WTC11 (cell line): ENCODE results near the gene UBC. TPM values are rescaled to one million over a fixed set of nuclear protein-coding genes. Genes with fewer than 3 reads are reported as not detected.
A peak's percentile ranks its signal among the peaks of the same experiment; 100 is the strongest.

Source experiments
- ATAC-seq: fragments of 200-7000 bp; cut with Tn5 transposase; 2 replicates; pipeline ENCODE4 v1.10.0; 2021; ENCODE audit warnings: mild to moderate bottlenecking, moderate library complexity
- CTCF ChIA-PET: fragments of 300-600 bp; sonication (Branson Sonifier 250); formaldehyde crosslinking; loops from one replicate; lab custom pipeline; 2021; ENCODE audit warnings: antibody characterized with exemption; lab: Charles Lee
- POLR2A ChIA-PET: fragments of 350-600 bp; sonication (Branson Sonifier 250); formaldehyde crosslinking; loops from one replicate; lab custom pipeline; 2021; ENCODE audit warnings: antibody characterized with exemption; lab: Charles Lee
- DNase-seq: peaks from one replicate; pipeline ENCODE4 v3.0.0; 2021; ENCODE audit warnings: low spot score
- H3K27ac Mint-ChIP-seq: 2 replicates; pipeline ENCODE4 v1.8.0; 2021; ENCODE audit warnings: mixed read lengths
- H3K27me3 Mint-ChIP-seq: 2 replicates; pipeline ENCODE4 v1.8.0; 2021; ENCODE audit warnings: low read depth, mild to moderate bottlenecking, moderate library complexity, mixed read lengths
- H3K36me3 Mint-ChIP-seq: 2 replicates; pipeline ENCODE4 v1.8.0; 2021; ENCODE audit warnings: mixed read lengths
- H3K4me1 Mint-ChIP-seq: 2 replicates; pipeline ENCODE4 v1.8.0; 2022; ENCODE audit warnings: mixed read lengths
- H3K4me3 Mint-ChIP-seq: 2 replicates; pipeline ENCODE4 v1.8.0; 2021; ENCODE audit warnings: mild to moderate bottlenecking, moderate library complexity, mixed read lengths
- H3K9me3 Mint-ChIP-seq: 2 replicates; pipeline ENCODE4 v1.8.0; 2021; ENCODE audit warnings: mixed read lengths
- CREM ChIP-seq: sonication (generic); formaldehyde crosslinking; IDR thresholded peaks from 2 replicates; pipeline ENCODE4 v1.8.1; 2022; ENCODE audit warnings: mild to moderate bottlenecking, missing genetic modification reagents, moderate library complexity
- ETV6 ChIP-seq: sonication (generic); formaldehyde crosslinking; IDR thresholded peaks from 2 replicates; pipeline ENCODE4 v1.8.1; 2022; ENCODE audit warnings: mild to moderate bottlenecking, missing genetic modification reagents
- FOXJ3 ChIP-seq: sonication (generic); formaldehyde crosslinking; IDR thresholded peaks from 2 replicates; pipeline ENCODE4 v1.9.0; 2021; ENCODE audit warnings: missing genetic modification reagents, mild to moderate bottlenecking, borderline replicate concordance
- FOXP1 ChIP-seq: sonication (generic); formaldehyde crosslinking; IDR thresholded peaks from 2 replicates; pipeline ENCODE4 v1.8.0; 2022; ENCODE audit warnings: missing genetic modification reagents, mild to moderate bottlenecking, moderate library complexity, borderline replicate concordance
- IRF2 ChIP-seq: sonication (generic); formaldehyde crosslinking; IDR thresholded peaks from 2 replicates; pipeline ENCODE4 v1.8.0; 2022; ENCODE audit warnings: low read depth, missing genetic modification reagents, borderline replicate concordance
- NFATC4 ChIP-seq: fragments of 250-450 bp; sonication (Bioruptor Pico); IDR thresholded peaks from 2 replicates; pipeline ENCODE4 v1.9.0; 2021; ENCODE audit warnings: mild to moderate bottlenecking
- NFE2L1 ChIP-seq: sonication (generic); formaldehyde crosslinking; IDR thresholded peaks from 2 replicates; pipeline ENCODE4 v1.8.1; 2023; ENCODE audit warnings: missing genetic modification reagents
- NR3C1 ChIP-seq: sonication (generic); formaldehyde crosslinking; conservative IDR thresholded peaks from 2 replicates; pipeline ENCODE4 v1.8.1; 2023; ENCODE audit warnings: low read depth, mild to moderate bottlenecking, missing genetic modification reagents
- PRRX2 ChIP-seq: fragments of 250-450 bp; sonication (Bioruptor Pico); IDR thresholded peaks from 2 replicates; pipeline ENCODE4 v1.8.0; 2021; ENCODE audit warnings: mild to moderate bottlenecking
- SMAD4 ChIP-seq: sonication (generic); formaldehyde crosslinking; IDR thresholded peaks from 2 replicates; pipeline ENCODE4 v1.8.0; 2022; ENCODE audit warnings: mild to moderate bottlenecking, missing genetic modification reagents
- SOX15 ChIP-seq: fragments of 250-450 bp; sonication (Bioruptor Pico); IDR thresholded peaks from 2 replicates; pipeline ENCODE4 v1.9.0; 2021; ENCODE audit warnings: mild to moderate bottlenecking
- TCF7 ChIP-seq: sonication (generic); formaldehyde crosslinking; IDR thresholded peaks from 2 replicates; pipeline ENCODE4 v1.8.0; 2022; ENCODE audit warnings: mild to moderate bottlenecking, low read depth, missing genetic modification reagents, moderate library complexity
- ZNF219 ChIP-seq: sonication (generic); formaldehyde crosslinking; IDR thresholded peaks from 2 replicates; pipeline ENCODE4 v1.8.0; 2023; ENCODE audit warnings: missing genetic modification reagents, mild to moderate bottlenecking, borderline replicate concordance
- ZNF232 ChIP-seq: sonication (generic); formaldehyde crosslinking; IDR thresholded peaks from 2 replicates; pipeline ENCODE4 v1.8.0; 2022; ENCODE audit warnings: mild to moderate bottlenecking, missing genetic modification reagents
- ZNF671 ChIP-seq: fragments of 250-450 bp; sonication (Bioruptor Pico); IDR thresholded peaks from 2 replicates; pipeline ENCODE4 v1.8.0; 2021; ENCODE audit warnings: mild to moderate bottlenecking
- total RNA-seq: library from RNA; stranded (reverse); gene quantifications from 3 replicates; pipeline ENCODE4 v1.2.3, GENCODE V29; 2021
- TF ChIP-seq, protein P1 (sequence below): sonication (generic); formaldehyde crosslinking; IDR thresholded peaks from 2 replicates; pipeline ENCODE4 v1.8.1; 2022; ENCODE audit warnings: mild to moderate bottlenecking, moderate library complexity, missing genetic modification reagents
- TF ChIP-seq, protein P2 (sequence below): sonication (generic); formaldehyde crosslinking; IDR thresholded peaks from 2 replicates; pipeline ENCODE4 v1.8.0; 2022; ENCODE audit warnings: mild to moderate bottlenecking, missing genetic modification reagents
- TF ChIP-seq, protein P3 (sequence below): sonication (generic); formaldehyde crosslinking; IDR thresholded peaks from 2 replicates; pipeline ENCODE4 v1.8.1; 2022; ENCODE audit warnings: missing genetic modification reagents, borderline replicate concordance
- TF ChIP-seq, protein P4 (sequence below): sonication (generic); formaldehyde crosslinking; IDR thresholded peaks from 2 replicates; pipeline ENCODE4 v1.8.1; 2022; ENCODE audit warnings: mild to moderate bottlenecking, missing genetic modification reagents, moderate library complexity, borderline replicate concordance
- TF ChIP-seq, protein P5 (sequence below): sonication (generic); formaldehyde crosslinking; IDR thresholded peaks from 2 replicates; pipeline ENCODE4 v1.8.0; 2022; ENCODE audit warnings: mild to moderate bottlenecking, missing genetic modification reagents
- TF ChIP-seq, protein P6 (sequence below): sonication (generic); formaldehyde crosslinking; IDR thresholded peaks from 2 replicates; pipeline ENCODE4 v1.8.1; 2022; ENCODE audit warnings: low read depth, mild to moderate bottlenecking, moderate library complexity, missing genetic modification reagents, borderline replicate concordance
- TF ChIP-seq, protein P7 (sequence below): sonication (generic); formaldehyde crosslinking; conservative IDR thresholded peaks from 2 replicates; pipeline ENCODE4 v1.8.1; 2023; ENCODE audit warnings: mild to moderate bottlenecking, low read depth, missing genetic modification reagents, moderate library complexity
- TF ChIP-seq, protein P8 (sequence below): sonication (generic); formaldehyde crosslinking; IDR thresholded peaks from 2 replicates; pipeline ENCODE4 v1.8.1; 2023; ENCODE audit warnings: mild to moderate bottlenecking, moderate library complexity, missing genetic modification reagents

UBC gene
- total RNA-seq, 1 experiment from 2014 or later = 530 TPM

DNA sequence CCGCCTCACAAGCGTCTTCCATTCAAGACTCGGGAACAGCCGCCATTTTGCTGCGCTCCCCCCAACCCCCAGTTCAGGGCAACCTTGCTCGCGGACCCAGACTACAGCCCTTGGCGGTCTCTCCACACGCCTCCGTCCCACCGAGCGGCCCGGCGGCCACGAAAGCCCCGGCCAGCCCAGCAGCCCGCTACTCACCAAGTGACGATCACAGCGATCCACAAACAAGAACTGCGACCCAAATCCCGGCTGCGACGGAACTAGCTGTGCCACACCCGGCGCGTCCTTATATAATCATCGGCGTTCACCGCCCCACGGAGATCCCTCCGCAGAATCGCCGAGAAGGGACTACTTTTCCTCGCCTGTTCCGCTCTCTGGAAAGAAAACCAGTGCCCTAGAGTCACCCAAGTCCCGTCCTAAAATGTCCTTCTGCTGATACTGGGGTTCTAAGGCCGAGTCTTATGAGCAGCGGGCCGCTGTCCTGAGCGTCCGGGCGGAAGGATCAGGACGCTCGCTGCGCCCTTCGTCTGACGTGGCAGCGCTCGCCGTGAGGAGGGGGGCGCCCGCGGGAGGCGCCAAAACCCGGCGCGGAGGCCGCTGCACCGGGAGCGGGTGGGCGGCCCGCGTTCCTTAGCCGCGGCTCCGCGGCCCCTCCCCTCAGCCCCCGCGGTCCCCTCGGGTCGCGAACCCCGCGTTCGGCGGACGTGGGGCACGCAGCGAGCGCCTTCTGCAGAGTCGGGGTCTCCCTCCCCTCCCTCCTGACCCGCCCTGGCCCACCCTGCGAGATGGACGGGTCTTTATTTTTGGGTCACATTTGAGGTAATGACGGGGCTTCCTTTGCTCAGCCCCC lies at the start of gene UBC (continued):
- no peak for TF ChIP-seq SOX15 (CRISPR knock-in tag)
- peak; percentile 92 for TF ChIP-seq CREM (CRISPR knock-in tag)
- TF ChIP-seq, protein P1, sequence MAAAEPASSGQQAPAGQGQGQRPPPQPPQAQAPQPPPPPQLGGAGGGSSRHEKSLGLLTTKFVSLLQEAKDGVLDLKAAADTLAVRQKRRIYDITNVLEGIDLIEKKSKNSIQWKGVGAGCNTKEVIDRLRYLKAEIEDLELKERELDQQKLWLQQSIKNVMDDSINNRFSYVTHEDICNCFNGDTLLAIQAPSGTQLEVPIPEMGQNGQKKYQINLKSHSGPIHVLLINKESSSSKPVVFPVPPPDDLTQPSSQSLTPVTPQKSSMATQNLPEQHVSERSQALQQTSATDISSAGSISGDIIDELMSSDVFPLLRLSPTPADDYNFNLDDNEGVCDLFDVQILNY (CRISPR knock-in tag) = peak; percentile 98; the same call in 1 of the 2 replicates
- TF ChIP-seq NR3C1 = no peak; the same call in 1 of the 2 replicates
- TF ChIP-seq, protein P2, sequence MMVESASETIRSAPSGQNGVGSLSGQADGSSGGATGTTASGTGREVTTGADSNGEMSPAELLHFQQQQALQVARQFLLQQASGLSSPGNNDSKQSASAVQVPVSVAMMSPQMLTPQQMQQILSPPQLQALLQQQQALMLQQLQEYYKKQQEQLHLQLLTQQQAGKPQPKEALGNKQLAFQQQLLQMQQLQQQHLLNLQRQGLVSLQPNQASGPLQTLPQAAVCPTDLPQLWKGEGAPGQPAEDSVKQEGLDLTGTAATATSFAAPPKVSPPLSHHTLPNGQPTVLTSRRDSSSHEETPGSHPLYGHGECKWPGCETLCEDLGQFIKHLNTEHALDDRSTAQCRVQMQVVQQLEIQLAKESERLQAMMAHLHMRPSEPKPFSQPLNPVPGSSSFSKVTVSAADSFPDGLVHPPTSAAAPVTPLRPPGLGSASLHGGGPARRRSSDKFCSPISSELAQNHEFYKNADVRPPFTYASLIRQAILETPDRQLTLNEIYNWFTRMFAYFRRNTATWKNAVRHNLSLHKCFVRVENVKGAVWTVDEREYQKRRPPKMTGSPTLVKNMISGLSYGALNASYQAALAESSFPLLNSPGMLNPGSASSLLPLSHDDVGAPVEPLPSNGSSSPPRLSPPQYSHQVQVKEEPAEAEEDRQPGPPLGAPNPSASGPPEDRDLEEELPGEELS (CRISPR knock-in tag) = peak; percentile 83; the same call in 1 of the 2 replicates
- TF ChIP-seq ZNF232 (CRISPR knock-in tag) = peak; percentile 77; the same call in 1 of the 2 replicates
- no peak for TF ChIP-seq IRF2
- TF ChIP-seq FOXP1 = peak; percentile 75; the same call in 1 of the 2 replicates
- TF ChIP-seq SMAD4 = no peak
- peak; percentile 70; the same call in 1 of the 2 replicates for TF ChIP-seq ZNF219
- 0 out of 2 replicates have a peak, but pooled peaks have one; percentile 12 for TF ChIP-seq ETV6 (CRISPR knock-in tag)
- TF ChIP-seq, protein P3, sequence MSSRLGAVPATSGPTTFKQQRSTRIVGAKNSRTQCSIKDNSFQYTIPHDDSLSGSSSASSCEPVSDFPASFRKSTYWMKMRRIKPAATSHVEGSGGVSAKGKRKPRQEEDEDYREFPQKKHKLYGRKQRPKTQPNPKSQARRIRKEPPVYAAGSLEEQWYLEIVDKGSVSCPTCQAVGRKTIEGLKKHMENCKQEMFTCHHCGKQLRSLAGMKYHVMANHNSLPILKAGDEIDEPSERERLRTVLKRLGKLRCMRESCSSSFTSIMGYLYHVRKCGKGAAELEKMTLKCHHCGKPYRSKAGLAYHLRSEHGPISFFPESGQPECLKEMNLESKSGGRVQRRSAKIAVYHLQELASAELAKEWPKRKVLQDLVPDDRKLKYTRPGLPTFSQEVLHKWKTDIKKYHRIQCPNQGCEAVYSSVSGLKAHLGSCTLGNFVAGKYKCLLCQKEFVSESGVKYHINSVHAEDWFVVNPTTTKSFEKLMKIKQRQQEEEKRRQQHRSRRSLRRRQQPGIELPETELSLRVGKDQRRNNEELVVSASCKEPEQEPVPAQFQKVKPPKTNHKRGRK (CRISPR knock-in tag) = peak; percentile 56; the same call in 1 of the 2 replicates
- TF ChIP-seq, protein P4, sequence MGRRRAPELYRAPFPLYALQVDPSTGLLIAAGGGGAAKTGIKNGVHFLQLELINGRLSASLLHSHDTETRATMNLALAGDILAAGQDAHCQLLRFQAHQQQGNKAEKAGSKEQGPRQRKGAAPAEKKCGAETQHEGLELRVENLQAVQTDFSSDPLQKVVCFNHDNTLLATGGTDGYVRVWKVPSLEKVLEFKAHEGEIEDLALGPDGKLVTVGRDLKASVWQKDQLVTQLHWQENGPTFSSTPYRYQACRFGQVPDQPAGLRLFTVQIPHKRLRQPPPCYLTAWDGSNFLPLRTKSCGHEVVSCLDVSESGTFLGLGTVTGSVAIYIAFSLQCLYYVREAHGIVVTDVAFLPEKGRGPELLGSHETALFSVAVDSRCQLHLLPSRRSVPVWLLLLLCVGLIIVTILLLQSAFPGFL (CRISPR knock-in tag) = 0 out of 2 replicates have a peak, but pooled peaks have one; percentile 72
- no peak for TF ChIP-seq FOXJ3 (CRISPR knock-in tag)
- TF ChIP-seq, protein P5, sequence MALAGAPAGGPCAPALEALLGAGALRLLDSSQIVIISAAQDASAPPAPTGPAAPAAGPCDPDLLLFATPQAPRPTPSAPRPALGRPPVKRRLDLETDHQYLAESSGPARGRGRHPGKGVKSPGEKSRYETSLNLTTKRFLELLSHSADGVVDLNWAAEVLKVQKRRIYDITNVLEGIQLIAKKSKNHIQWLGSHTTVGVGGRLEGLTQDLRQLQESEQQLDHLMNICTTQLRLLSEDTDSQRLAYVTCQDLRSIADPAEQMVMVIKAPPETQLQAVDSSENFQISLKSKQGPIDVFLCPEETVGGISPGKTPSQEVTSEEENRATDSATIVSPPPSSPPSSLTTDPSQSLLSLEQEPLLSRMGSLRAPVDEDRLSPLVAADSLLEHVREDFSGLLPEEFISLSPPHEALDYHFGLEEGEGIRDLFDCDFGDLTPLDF (CRISPR knock-in tag) = no peak
- TF ChIP-seq TCF7 (CRISPR knock-in tag) = 0 out of 2 replicates have a peak, but pooled peaks have one; percentile 19

DNA sequence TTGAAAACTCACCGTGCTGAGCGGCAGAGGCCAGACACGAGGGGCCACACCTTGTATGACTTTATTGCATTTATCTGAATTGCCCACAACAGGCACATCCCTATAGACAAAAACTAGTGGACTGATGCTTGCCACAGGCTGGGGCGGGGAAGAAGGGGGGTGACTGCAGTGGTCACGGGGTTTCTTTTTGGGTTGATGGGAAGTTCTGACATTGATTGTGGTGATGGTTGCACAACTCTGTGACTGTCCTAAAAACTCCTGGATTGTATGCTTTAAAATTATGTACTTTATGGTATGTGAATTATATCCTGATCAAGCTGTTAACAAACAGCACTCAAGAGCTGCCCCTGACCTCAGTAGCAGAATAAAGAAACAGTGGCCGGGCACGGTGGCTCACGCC lies 48.8 kb upstream of the UBC start:
- no peaks in the 10 kb centered on the region for H3K4me1 Mint-ChIP-seq
- ChIA-PET CTCF (no interaction called here), POLR2A (no interaction called here)
- DNase-seq = no peak
- H3K9me3 Mint-ChIP-seq = no peaks in the 10 kb centered on the region; the same call in 1 of the 2 replicates
- ATAC-seq = no peak
- H3K27ac Mint-ChIP-seq = no peak overlapping the region
- peaks cover 65% of the 10 kb centered on the region for H3K36me3 Mint-ChIP-seq
- no peaks in the 10 kb centered on the region for H3K27me3 Mint-ChIP-seq
- H3K4me3 Mint-ChIP-seq = no peak overlapping the region
- TF ChIP-seq ZNF671 (CRISPR knock-in tag) (no peak), PRRX2 (CRISPR knock-in tag) (no peak), NFATC4 (no peak), NFE2L1 (CRISPR knock-in tag) (no peak)
- TF ChIP-seq, protein P6, sequence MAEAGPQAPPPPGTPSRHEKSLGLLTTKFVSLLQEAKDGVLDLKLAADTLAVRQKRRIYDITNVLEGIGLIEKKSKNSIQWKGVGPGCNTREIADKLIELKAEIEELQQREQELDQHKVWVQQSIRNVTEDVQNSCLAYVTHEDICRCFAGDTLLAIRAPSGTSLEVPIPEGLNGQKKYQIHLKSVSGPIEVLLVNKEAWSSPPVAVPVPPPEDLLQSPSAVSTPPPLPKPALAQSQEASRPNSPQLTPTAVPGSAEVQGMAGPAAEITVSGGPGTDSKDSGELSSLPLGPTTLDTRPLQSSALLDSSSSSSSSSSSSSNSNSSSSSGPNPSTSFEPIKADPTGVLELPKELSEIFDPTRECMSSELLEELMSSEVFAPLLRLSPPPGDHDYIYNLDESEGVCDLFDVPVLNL (CRISPR knock-in tag) = no peak
- TF ChIP-seq, protein P7, sequence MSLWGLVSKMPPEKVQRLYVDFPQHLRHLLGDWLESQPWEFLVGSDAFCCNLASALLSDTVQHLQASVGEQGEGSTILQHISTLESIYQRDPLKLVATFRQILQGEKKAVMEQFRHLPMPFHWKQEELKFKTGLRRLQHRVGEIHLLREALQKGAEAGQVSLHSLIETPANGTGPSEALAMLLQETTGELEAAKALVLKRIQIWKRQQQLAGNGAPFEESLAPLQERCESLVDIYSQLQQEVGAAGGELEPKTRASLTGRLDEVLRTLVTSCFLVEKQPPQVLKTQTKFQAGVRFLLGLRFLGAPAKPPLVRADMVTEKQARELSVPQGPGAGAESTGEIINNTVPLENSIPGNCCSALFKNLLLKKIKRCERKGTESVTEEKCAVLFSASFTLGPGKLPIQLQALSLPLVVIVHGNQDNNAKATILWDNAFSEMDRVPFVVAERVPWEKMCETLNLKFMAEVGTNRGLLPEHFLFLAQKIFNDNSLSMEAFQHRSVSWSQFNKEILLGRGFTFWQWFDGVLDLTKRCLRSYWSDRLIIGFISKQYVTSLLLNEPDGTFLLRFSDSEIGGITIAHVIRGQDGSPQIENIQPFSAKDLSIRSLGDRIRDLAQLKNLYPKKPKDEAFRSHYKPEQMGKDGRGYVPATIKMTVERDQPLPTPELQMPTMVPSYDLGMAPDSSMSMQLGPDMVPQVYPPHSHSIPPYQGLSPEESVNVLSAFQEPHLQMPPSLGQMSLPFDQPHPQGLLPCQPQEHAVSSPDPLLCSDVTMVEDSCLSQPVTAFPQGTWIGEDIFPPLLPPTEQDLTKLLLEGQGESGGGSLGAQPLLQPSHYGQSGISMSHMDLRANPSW (CRISPR knock-in tag) = no peak
- TF ChIP-seq, protein P8, sequence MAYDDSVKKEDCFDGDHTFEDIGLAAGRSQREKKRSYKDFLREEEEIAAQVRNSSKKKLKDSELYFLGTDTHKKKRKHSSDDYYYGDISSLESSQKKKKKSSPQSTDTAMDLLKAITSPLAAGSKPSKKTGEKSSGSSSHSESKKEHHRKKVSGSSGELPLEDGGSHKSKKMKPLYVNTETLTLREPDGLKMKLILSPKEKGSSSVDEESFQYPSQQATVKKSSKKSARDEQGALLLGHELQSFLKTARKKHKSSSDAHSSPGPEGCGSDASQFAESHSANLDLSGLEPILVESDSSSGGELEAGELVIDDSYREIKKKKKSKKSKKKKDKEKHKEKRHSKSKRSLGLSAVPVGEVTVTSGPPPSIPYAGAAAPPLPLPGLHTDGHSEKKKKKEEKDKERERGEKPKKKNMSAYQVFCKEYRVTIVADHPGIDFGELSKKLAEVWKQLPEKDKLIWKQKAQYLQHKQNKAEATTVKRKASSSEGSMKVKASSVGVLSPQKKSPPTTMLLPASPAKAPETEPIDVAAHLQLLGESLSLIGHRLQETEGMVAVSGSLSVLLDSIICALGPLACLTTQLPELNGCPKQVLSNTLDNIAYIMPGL (CRISPR knock-in tag) = no peak
